AG04449 (cell line): ENCODE results near the gene LRRC8C.

Experiments
- CTCF ChIA-PET: fragments of 350-600 bp; formaldehyde crosslinking; extraction: SDS; loops from one replicate; lab custom pipeline; 2021; ENCODE audit warnings: antibody characterized with exemption; lab: Yijun Ruan, JAX
- POLR2A ChIA-PET: fragments of 400-600, 350-600 bp; formaldehyde crosslinking; extraction: SDS; loops from one replicate; lab custom pipeline; 2020; ENCODE audit warnings: antibody characterized with exemption, inconsistent platforms; lab: Yijun Ruan, JAX
- DNase-seq: peaks from one replicate; pipeline ENCODE4 v3.0.0-alpha.2; 2010; ENCODE audit warnings: low read depth, low spot score
- H3K4me3 ChIP-seq: 2 replicates; pipeline ENCODE4 v1.5.1; 2011; ENCODE audit warnings: low read depth, mild to moderate bottlenecking, control low read depth, low read length
- CTCF ChIP-seq: IDR thresholded peaks from one replicate; pipeline ENCODE4 v1.5.1; 2011; ENCODE audit warnings: mild to moderate bottlenecking, moderate library complexity, low read length, control low read depth, inconsistent platforms; ENCODE audit not compliant: insufficient read depth; ENCODE audit errors: missing control alignments

LRRC8C gene

DNA sequence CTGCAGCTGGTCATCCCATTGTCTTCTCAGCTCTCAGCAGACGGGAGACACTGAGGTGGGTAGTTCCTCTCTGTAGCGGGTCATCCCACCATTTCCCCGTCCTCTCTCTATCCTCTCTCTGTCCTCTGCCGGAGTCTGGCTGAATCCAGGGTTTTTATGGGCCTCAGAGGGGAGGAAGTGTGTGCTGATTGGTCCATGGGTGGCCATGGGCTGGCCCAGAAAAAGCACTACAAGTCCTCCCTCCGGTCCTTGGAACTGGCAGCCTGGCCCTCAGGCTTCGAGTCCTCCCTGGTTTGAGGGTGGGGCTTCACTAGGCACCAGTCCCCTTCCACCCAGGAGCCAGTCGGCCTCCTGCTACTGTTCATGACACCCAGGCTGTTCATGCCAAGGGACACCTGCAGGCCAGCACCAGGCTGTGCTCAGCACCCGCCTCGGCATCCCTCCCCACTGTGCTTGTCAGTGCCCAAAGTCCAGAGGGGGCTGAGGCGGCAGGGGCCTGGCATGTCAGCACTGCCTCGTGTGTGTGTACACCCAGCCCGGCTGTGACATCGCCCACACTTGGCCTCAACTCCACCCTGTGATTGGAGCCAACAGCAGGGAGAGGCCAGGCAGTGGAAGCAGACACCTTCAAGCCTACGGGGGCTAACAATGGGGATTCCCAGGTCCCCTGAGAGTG, 23.0 kb upstream of the LRRC8C start:
- CTCF ChIA-PET: interaction anchor here (1.3 kb wide), 1 partner anchor 11 kb away, joined by 8 read pairs; no protein-coding TSS in a partner anchor
- no peak for TF ChIP-seq CTCF
- H3K4me3 ChIP-seq: no peak overlapping the region
- DNase-seq: no peak
- POLR2A ChIA-PET: interaction anchor here (0.7 kb wide), 1 partner anchor 86 kb away, joined by 3 read pairs; no protein-coding TSS in a partner anchor

DNA sequence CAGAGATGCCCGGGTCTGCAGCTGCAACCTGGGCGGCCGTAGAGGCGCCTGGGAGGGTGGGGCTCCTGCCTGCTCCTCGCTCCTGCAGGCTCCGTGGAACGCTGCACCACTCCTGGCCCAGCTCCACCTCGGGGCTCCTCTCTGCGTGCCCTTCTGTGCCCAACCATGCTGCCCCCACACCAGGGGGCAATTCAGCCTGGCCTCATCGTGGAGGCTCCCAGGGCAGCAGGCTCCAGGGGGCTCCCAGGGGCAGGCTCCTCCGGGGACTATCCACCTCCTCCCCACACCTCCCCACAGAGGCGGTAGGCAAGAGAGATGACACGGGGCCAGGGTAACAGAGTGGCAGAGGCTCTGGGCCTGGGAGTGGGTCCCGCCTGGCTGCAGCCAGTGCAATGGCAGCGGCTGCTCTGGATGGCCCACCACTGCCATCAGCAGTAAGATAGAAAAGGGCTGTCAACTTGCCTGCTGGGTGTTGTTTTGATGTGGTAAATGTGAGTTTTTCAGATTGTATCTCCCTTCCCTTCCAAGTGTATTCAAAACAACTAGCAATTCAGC, 22.4 kb upstream of the LRRC8C start:
- ChIA-PET CTCF (interaction anchor here (1.2 to 2.9 kb wide), 4 partner anchors 12 to 152 kb away, joined by 3 to 10 read pairs (median 5); no protein-coding TSS in a partner anchor), POLR2A (no interaction called here)
- DNase-seq: no peak
- no peak for TF ChIP-seq CTCF
- no peak overlapping the region for H3K4me3 ChIP-seq

DNA sequence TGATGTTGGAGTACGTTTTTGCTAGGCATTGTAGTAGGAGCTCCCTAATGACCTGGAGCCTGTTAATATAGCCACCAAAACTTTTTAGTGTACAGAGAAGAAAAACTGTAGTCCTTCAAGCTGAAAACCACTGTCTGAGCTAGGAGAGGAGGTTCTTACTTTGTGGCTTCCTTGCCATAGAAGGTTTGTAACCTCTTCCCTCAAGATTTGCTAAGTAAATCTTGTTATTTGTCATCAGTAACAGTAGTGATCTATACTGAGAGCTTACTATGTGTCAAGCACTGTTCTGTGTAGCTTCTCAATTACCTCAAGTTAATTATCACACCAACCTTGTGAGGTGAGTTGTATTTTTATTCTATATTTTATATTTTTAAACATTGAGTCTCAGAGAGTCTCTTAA, 21.2 kb upstream of the LRRC8C start:
- POLR2A ChIA-PET: no interaction called here

DNA sequence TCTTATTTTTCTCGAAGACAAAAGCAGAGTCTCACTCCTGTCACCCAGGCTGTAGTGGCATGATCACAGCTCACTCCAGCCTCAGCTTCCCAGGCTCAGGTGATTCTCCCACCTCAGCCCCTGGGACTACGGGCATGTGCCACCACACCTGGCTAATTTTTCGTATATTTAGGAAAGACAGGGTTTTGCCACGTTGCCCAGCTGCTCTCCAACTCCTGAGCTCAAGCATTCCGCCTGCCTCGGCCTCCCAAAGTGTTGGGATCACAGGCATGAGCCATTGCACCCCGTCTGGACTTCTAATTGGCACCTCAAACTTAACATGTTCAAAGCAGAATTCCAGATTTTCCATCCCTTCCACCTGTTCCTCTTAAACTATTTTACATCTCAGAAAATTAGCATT, 19.0 kb upstream of the LRRC8C start:
- H3K4me3 ChIP-seq: no peak overlapping the region
- CTCF ChIA-PET: interaction anchor here (1.4 to 2.8 kb wide), 4 partner anchors 10 to 149 kb away, joined by 6 to 14 read pairs (median 8); no protein-coding TSS in a partner anchor
- no peak for TF ChIP-seq CTCF
- POLR2A ChIA-PET: no interaction called here
- DNase-seq: no peak

More for the DNA sequence above, 21.2 kb upstream of the LRRC8C start:
- no peak for TF ChIP-seq CTCF
- CTCF ChIA-PET: interaction anchor here (1.2 to 2.9 kb wide), 4 partner anchors 13 to 151 kb away, joined by 3 to 10 read pairs (median 5); no protein-coding TSS in a partner anchor
- no peak for DNase-seq
- H3K4me3 ChIP-seq: no peak overlapping the region

DNA sequence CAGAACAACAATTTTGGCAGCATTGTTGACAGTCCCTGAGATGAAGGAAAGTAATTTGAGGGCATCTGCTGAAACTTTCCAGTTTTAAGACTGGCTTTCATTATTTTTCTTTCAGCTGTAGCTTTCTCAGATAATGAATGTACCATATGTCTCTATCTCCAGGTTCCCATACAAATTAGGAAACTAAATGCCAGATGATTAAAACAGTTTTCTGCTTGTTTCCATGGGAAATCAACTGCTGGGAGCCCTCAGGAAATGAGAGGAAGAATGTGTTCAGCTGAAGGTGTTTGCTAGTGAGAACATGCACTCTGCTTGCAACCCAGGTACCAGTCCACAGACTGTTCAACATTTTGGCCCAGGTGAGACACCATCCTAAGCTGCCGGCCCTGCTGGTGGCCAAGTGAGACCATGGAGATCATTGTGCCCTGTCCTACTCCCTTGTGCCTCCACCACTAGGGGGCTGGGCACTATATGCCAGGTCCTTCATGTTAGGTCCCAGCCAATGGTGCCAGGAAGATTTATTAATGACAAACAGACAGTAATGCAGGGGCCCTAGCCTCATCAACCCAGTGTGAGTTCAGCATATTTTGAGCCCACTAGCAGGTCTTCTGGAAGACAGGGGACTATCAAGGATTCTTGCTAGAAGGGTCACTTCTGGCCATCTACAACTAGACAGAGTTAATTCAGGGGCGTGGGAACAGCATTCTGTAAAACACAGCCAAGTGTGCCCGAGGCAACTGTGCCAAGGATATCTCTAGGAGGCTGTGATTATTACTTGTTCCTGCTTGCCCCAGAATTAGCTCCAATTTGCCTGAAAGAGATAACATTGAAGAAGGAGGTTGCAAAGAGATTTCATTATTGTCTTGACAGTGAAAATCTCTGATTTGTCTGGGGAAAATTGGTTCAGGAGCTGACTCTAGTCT, 17.0 kb upstream of the LRRC8C start:
- CTCF ChIA-PET: interaction anchor here (0.6 to 2.8 kb wide), 14 partner anchors 8 to 361 kb away, joined by 3 to 14 read pairs (median 4); no protein-coding TSS in a partner anchor
- TF ChIP-seq CTCF: no peak
- H3K4me3 ChIP-seq: no peak overlapping the region
- POLR2A ChIA-PET: no interaction called here
- no peak for DNase-seq
